Measurements from ENCODE around the gene GPC5.

GPC5 gene

GRCh38 chr13:92668157-92668556 lies 1269.7 kb downstream of the GPC5 start:
- TF ChIP-seq REST (IDR thresholded peaks at IDR 0.05; ENCODE audit: insufficient read depth in 1 of 2, low read depth in 2 of 2, low read length in 2 of 2) (no peak), POLR2AphosphoS5 (IDR thresholded peaks at IDR 0.05; ENCODE audit: low read depth, low read length) (no peak), FOXP2 (optimal IDR thresholded peaks at IDR 0.05; ENCODE audit: borderline replicate concordance, extremely low read depth, extremely low read length, insufficient read depth) (no peak), SIN3A (IDR thresholded peaks at IDR 0.05; ENCODE audit: borderline replicate concordance, insufficient read depth, low read length) (no peak), TAF1 (IDR thresholded peaks at IDR 0.05; ENCODE audit: borderline replicate concordance, insufficient read depth, low read length) (no peak)

- TF ChIP-seq POLR2AphosphoS5 (IDR thresholded peaks at IDR 0.05; ENCODE audit: low read depth, low read length) (no peak), REST (IDR thresholded peaks at IDR 0.05; ENCODE audit: insufficient read depth in 1 of 2, low read depth in 2 of 2, low read length in 2 of 2) (no peak), TAF1 (IDR thresholded peaks at IDR 0.05; ENCODE audit: borderline replicate concordance, insufficient read depth, low read length) (no peak), SIN3A (IDR thresholded peaks at IDR 0.05; ENCODE audit: borderline replicate concordance, insufficient read depth, low read length) (no peak), FOXP2 (optimal IDR thresholded peaks at IDR 0.05; ENCODE audit: borderline replicate concordance, extremely low read depth, extremely low read length, insufficient read depth) (no peak)
Observed at GRCh38 chr13:92670096-92670495, 1271.7 kb downstream of the GPC5 start.

GRCh38 chr13:92671821-92672220 lies 1273.4 kb downstream of the GPC5 start:
- TF ChIP-seq POLR2AphosphoS5 (IDR thresholded peaks at IDR 0.05; ENCODE audit: low read depth, low read length), result no peak
- TF ChIP-seq TAF1 (IDR thresholded peaks at IDR 0.05; ENCODE audit: borderline replicate concordance, insufficient read depth, low read length), result no peak
- no peak for TF ChIP-seq FOXP2 (optimal IDR thresholded peaks at IDR 0.05; ENCODE audit: borderline replicate concordance, extremely low read depth, extremely low read length, insufficient read depth)
- TF ChIP-seq REST (IDR thresholded peaks at IDR 0.05; ENCODE audit: insufficient read depth in 1 of 2, low read depth in 2 of 2, low read length in 2 of 2), result no peak
- TF ChIP-seq SIN3A (IDR thresholded peaks at IDR 0.05; ENCODE audit: borderline replicate concordance, insufficient read depth, low read length), result no peak

- TF ChIP-seq FOXP2 (optimal IDR thresholded peaks at IDR 0.05; ENCODE audit: borderline replicate concordance, extremely low read depth, extremely low read length, insufficient read depth) (no peak), REST (IDR thresholded peaks at IDR 0.05; ENCODE audit: insufficient read depth in 1 of 2, low read depth in 2 of 2, low read length in 2 of 2) (no peak), POLR2AphosphoS5 (IDR thresholded peaks at IDR 0.05; ENCODE audit: low read depth, low read length) (no peak), TAF1 (IDR thresholded peaks at IDR 0.05; ENCODE audit: borderline replicate concordance, insufficient read depth, low read length) (no peak), SIN3A (IDR thresholded peaks at IDR 0.05; ENCODE audit: borderline replicate concordance, insufficient read depth, low read length) (no peak)
Observed at GRCh38 chr13:92676246-92676645, 1277.8 kb downstream of the GPC5 start.

- TF ChIP-seq FOXP2 (optimal IDR thresholded peaks at IDR 0.05; ENCODE audit: borderline replicate concordance, extremely low read depth, extremely low read length, insufficient read depth), result no peak
- TF ChIP-seq TAF1 (IDR thresholded peaks at IDR 0.05; ENCODE audit: borderline replicate concordance, insufficient read depth, low read length), result no peak
- no peak for TF ChIP-seq REST (IDR thresholded peaks at IDR 0.05; ENCODE audit: insufficient read depth in 1 of 2, low read depth in 2 of 2, low read length in 2 of 2)
- no peak for TF ChIP-seq POLR2AphosphoS5 (IDR thresholded peaks at IDR 0.05; ENCODE audit: low read depth, low read length)
- TF ChIP-seq SIN3A (IDR thresholded peaks at IDR 0.05; ENCODE audit: borderline replicate concordance, insufficient read depth, low read length), result no peak
Observed at GRCh38 chr13:92677571-92677970, 1279.2 kb downstream of the GPC5 start.

Data from PFSK-1 (cell line).